HEK293T (cell line): ENCODE measurements around the gene ADAMTS8.
"Not testable (repeated sequence)": the region's sequence is repeated elsewhere in the genome, so short reads cannot be mapped to it uniquely, and the experiment has no call there.

Experiments
- CTCF ChIA-PET: fragments of 350-600 bp; formaldehyde crosslinking; extraction: SDS; loops from one replicate; lab custom pipeline; 2021; ENCODE audit warnings: antibody characterized with exemption, inconsistent platforms; lab: Yijun Ruan, JAX
- POLR2A ChIA-PET: fragments of 350-600 bp; formaldehyde crosslinking; extraction: SDS; loops from one replicate; lab custom pipeline; 2020; ENCODE audit warnings: antibody characterized with exemption, inconsistent platforms; lab: Yijun Ruan, JAX
- DNase-seq: peaks from one replicate; pipeline ENCODE4 v3.0.0; 2012; ENCODE audit warnings: mixed read lengths; ENCODE audit errors: extremely low spot score
- ARNT ChIP-seq: fragments of 450-650 bp; IDR thresholded peaks from 2 replicates; pipeline ENCODE4 v1.6.1; 2017; ENCODE audit warnings: mild to moderate bottlenecking
- BHLHE40 ChIP-seq: fragments of 450-650 bp; IDR thresholded peaks from 2 replicates; pipeline ENCODE4 v1.6.1; 2016; ENCODE audit warnings: mild to moderate bottlenecking, moderate library complexity, borderline replicate concordance
- CTBP1 ChIP-seq: fragments of 450-650 bp; IDR thresholded peaks from 2 replicates; pipeline ENCODE4 v1.6.1; 2016; ENCODE audit warnings: borderline replicate concordance
- ELF4 ChIP-seq: fragments of 450-650 bp; IDR thresholded peaks from 2 replicates; pipeline ENCODE4 v1.6.1; 2017; ENCODE audit warnings: antibody characterized with exemption
- FOXA1 ChIP-seq: fragments of 450-650 bp; IDR thresholded peaks from 2 replicates; pipeline ENCODE4 v1.6.1; 2016; ENCODE audit warnings: mild to moderate bottlenecking
- FOXK2 ChIP-seq: fragments of 450-650 bp; IDR thresholded peaks from 2 replicates; pipeline ENCODE4 v1.6.1; 2016; ENCODE audit warnings: mild to moderate bottlenecking
- FOXM1 ChIP-seq: fragments of 450-650 bp; IDR thresholded peaks from 2 replicates; pipeline ENCODE4 v1.6.1; 2017; ENCODE audit warnings: mild to moderate bottlenecking, borderline replicate concordance
- HDGF ChIP-seq: fragments of 450-650 bp; IDR thresholded peaks from 2 replicates; pipeline ENCODE4 v1.6.1; 2017; ENCODE audit warnings: antibody characterized with exemption, borderline replicate concordance
- L3MBTL2 ChIP-seq: fragments of 450-650 bp; conservative IDR thresholded peaks from 2 replicates; pipeline ENCODE4 v1.6.1; 2016; ENCODE audit warnings: mild to moderate bottlenecking
- LEF1 ChIP-seq: fragments of 450-650 bp; IDR thresholded peaks from 2 replicates; pipeline ENCODE4 v1.6.1; 2017; ENCODE audit warnings: mild to moderate bottlenecking, borderline replicate concordance
- NFRKB ChIP-seq: fragments of 450-650 bp; IDR thresholded peaks from 2 replicates; pipeline ENCODE4 v1.6.1; 2016; ENCODE audit warnings: mild to moderate bottlenecking, moderate library complexity
- PKNOX1 ChIP-seq: fragments of 450-650 bp; IDR thresholded peaks from 2 replicates; pipeline ENCODE4 v1.6.1; 2016
- SP1 ChIP-seq: fragments of 450-650 bp; IDR thresholded peaks from 2 replicates; pipeline ENCODE4 v1.6.1; 2017
- SUZ12 ChIP-seq: fragments of 450-650 bp; IDR thresholded peaks from 2 replicates; pipeline ENCODE4 v1.6.1; 2016; ENCODE audit warnings: mild to moderate bottlenecking
- TARDBP ChIP-seq: fragments of 450-650 bp; IDR thresholded peaks from 2 replicates; pipeline ENCODE4 v1.6.1; 2016
- ZNF384 ChIP-seq: fragments of 450-650 bp; IDR thresholded peaks from 2 replicates; pipeline ENCODE4 v1.6.1; 2016

Gene ADAMTS8

GRCh38 chr11:130445788-130446187 is 17.4 kb upstream of the ADAMTS8 start:
- ChIA-PET POLR2A (no interaction called here), CTCF (interaction anchor here (1.0 kb wide), 1 partner anchor 459 kb away, joined by 3 read pairs; no protein-coding TSS in a partner anchor)
- DNase-seq, result no peak
- no peak for TF ChIP-seq CTBP1
- no peak for TF ChIP-seq ZNF384
- no peak for TF ChIP-seq NFRKB
- no peak for TF ChIP-seq FOXA1
- TF ChIP-seq TARDBP, result no peak
- TF ChIP-seq ARNT, result no peak
- no peak for TF ChIP-seq ELF4

GRCh38 chr11:130442737-130443136 is 14.3 kb upstream of the ADAMTS8 start:
- DNase-seq, result no peak
- ChIA-PET CTCF (interaction anchor here (1.3 kb wide), 1 partner anchor 11 kb away, joined by 5 read pairs; no protein-coding TSS in a partner anchor), POLR2A (no interaction called here)
- TF ChIP-seq SP1 (no peak), SUZ12 (no peak), FOXK2 (no peak), TARDBP (no peak), FOXA1 (no peak), ARNT (no peak), L3MBTL2 (no peak), BHLHE40 (no peak)

- TF ChIP-seq BHLHE40, result no peak
- no peak for TF ChIP-seq ARNT
- TF ChIP-seq SP1, result no peak
- POLR2A ChIA-PET, result no interaction called here
- DNase-seq, result no peak
- CTCF ChIA-PET, result interaction anchor here (1.3 kb wide), 1 partner anchor 10 kb away, joined by 5 read pairs; no protein-coding TSS in a partner anchor
Observed at GRCh38 chr11:130441719-130442118, 13.3 kb upstream of the ADAMTS8 start.

GRCh38 chr11:130439876-130440275 is 11.5 kb upstream of the ADAMTS8 start:
- DNase-seq, result no peak
- ChIA-PET POLR2A (no interaction called here), CTCF (interaction anchor here (0.6 kb wide), 1 partner anchor 1233 kb away, joined by 5 read pairs; no protein-coding TSS in a partner anchor)
- TF ChIP-seq FOXM1 (no peak), CTBP1 (no peak), ELF4 (no peak), ARNT (no peak), SP1 (no peak), TARDBP (no peak), PKNOX1 (no peak), ZNF384 (no peak)

- ChIA-PET CTCF (no interaction called here), POLR2A (no interaction called here)
- TF ChIP-seq FOXM1, result no peak
- no peak for TF ChIP-seq LEF1
- no peak for TF ChIP-seq NFRKB
- TF ChIP-seq TARDBP, result no peak
- DNase-seq, result no peak
Observed at GRCh38 chr11:130439160-130439519, 10.7 kb upstream of the ADAMTS8 start.

GRCh38 chr11:130438401-130439159 is 10.2 kb upstream of the ADAMTS8 start:
- DNase-seq, POLR2A ChIA-PET, CTCF ChIA-PET: not testable (repeated sequence)

GRCh38 chr11:130437848-130438247 is 9.4 kb upstream of the ADAMTS8 start:
- no peak for DNase-seq
- ChIA-PET POLR2A (no interaction called here), CTCF (interaction anchor here (0.5 to 1.0 kb wide), 2 partner anchors 49 to 424 kb away, joined by 3 to 4 read pairs; no protein-coding TSS in a partner anchor)
- TF ChIP-seq L3MBTL2, result no peak
- no peak for TF ChIP-seq FOXA1
- TF ChIP-seq ZNF384, result no peak
- no peak for TF ChIP-seq TARDBP
- no peak for TF ChIP-seq NFRKB
- TF ChIP-seq ARNT, result no peak
- no peak for TF ChIP-seq LEF1
- TF ChIP-seq FOXK2, result no peak
- no peak for TF ChIP-seq SP1
- TF ChIP-seq HDGF, result no peak
- TF ChIP-seq PKNOX1, result no peak
- no peak for TF ChIP-seq FOXM1

- POLR2A ChIA-PET, result no interaction called here
- TF ChIP-seq FOXA1 (no peak), CTBP1 (no peak), BHLHE40 (no peak), HDGF (no peak), SP1 (no peak), ARNT (no peak), FOXK2 (no peak), ZNF384 (no peak), TARDBP (no peak)
- CTCF ChIA-PET, result interaction anchor here (2.1 kb wide), 1 partner anchor 423 kb away, joined by 10 read pairs; no protein-coding TSS in a partner anchor
- DNase-seq, result no peak
Observed at GRCh38 chr11:130436171-130436570, 7.8 kb upstream of the ADAMTS8 start.
